ENCODE data around the gene HES1.
"Not testable (repeated sequence)": the region's sequence is repeated elsewhere in the genome, so short reads cannot be mapped to it uniquely, and the experiment has no call there.

Gene HES1

DNA sequence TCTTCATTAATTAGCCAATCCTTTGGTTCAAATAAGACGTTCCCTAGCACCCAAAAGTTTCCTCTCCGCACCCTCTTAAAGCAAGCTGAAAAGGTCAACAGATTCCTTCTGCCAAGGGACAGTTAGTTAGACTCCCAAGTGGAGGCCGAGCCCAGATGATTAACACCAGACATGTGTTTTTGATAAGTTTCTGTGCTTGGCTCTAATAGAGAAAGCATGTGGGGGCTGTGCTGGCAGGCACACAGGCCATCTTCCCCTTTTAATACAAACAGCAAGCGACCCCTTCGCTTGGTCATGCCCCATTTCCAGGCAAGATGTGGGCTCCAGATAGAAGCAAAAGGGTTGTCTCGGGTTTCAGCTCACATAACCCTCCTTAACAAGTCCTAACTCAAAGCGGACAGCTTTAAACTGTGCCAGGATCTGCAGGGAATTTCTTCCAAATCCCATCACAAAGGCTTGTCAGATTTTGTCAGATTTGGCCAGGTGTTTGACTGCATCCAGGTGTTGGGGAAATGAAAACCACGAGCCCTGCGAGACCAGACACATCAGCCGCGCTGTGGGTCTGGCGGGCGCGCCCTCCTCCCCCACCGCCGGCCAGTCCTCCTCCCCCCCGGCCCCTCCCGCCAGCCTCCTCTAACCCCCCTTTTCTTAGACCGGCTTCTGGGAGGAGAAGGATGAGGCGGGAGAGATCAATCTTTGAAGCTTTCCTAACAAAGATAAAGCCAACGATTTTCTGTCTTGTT lies 3.3 kb downstream of the HES1 start:
- peak; percentile 94 for DNase-seq (ENCODE audit: low read depth, low spot score)
- H3K27ac ChIP-seq, result peak overlapping the region; percentile 99

GRCh38 chr3:194139814-194140391 lies 4.0 kb downstream of the HES1 start:
- no peak for DNase-seq (ENCODE audit: low read depth, low spot score)
- H3K27ac ChIP-seq, result peak overlapping the region; percentile 99

- DNase-seq (ENCODE audit: low read depth, low spot score), result no peak
- H3K27ac ChIP-seq, result peak overlapping the region; percentile 99
Observed at GRCh38 chr3:194140520-194141414, 4.8 kb downstream of the HES1 start.

DNA sequence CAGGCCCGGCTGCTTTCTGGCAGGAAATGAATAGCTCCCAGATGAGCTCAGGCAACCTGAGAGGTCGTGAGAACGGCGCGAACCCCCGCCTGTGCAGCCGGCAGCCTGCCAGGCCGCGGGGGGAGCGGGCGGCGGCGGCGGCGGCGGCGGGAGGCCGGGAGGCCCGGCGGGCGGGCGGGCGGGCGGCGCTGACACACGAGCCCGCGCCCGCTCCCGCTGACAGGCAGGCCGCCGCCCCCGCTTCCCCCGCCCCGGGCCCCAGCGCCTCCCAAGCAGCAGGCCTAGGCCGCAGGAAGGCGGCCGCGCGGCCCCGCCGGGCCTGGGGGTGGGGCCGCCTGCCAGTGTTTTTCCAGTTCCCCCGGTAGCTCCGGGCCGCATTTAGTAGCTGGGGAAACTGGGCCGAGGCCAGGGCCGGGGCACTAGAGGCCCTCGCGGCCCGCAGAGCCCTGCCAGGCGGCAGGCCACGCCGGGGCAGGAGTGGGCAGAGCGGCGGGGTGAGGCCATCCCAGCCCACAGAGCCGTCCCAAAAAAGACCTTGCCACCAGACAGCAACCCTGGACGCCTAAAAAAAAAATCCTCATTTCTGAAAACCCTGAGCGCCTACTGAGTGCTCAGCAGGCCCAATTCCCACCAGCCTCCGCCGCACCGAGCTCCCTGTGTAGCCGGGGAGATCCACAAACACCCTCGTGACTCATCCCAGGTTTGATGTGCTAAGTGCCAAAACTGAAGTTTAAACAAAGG lies 5.6 kb downstream of the HES1 start:
- DNase-seq (ENCODE audit: low read depth, low spot score), result peak; percentile 91
- H3K27ac ChIP-seq, result peak overlapping the region; percentile 99

- no peak for DNase-seq (ENCODE audit: low read depth, low spot score)
- H3K27ac ChIP-seq, result peak overlapping the region; percentile 99
Observed at GRCh38 chr3:194142156-194142910, 6.4 kb downstream of the HES1 start.

DNA sequence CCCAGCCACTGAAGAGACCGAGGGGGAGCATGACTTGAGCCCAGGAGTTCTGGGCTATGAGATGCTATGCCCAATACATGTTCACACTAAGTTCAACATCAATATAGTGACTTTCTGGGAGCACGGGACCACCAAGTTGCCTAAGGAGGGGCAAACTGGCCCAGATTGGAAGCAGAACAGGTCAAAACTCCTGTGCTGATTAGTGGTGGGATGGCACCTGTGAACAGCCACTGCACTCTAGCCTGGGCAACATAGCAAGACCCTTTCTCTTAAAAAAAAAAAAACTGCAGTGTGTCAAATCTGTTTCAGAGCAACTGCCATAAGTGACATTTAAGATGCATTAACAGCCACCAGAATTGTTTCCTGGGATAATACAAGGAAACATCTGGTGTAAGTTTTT lies 9.8 kb downstream of the HES1 start:
- DNase-seq (ENCODE audit: low read depth, low spot score), result no peak
- no peak overlapping the region for H3K27ac ChIP-seq

GRCh38 chr3:194147679-194148078 lies 11.7 kb downstream of the HES1 start:
- no peak for DNase-seq (ENCODE audit: low read depth, low spot score)
- no peak overlapping the region for H3K27ac ChIP-seq

DNA sequence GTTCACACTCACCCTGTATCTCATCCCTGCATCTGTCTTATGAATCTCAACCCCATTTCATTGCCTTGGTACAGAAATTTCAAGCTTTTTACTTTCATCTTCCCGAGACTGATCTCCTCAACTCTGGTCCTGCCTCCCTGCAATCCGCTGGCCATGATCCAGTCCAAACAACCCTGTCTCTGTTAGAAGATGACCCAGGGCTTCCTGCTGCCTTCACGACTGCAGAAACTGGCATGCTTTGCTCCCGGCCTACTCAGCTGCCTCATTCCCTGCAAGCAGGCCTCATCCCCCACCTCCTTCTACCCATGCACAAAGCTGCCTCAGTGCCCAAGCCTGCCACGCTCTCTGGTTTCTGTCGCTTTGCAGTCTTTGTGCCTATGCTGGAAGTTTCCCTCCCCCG lies 12.4 kb downstream of the HES1 start:
- no peak overlapping the region for H3K27ac ChIP-seq
- DNase-seq (ENCODE audit: low read depth, low spot score), result no peak

DNA sequence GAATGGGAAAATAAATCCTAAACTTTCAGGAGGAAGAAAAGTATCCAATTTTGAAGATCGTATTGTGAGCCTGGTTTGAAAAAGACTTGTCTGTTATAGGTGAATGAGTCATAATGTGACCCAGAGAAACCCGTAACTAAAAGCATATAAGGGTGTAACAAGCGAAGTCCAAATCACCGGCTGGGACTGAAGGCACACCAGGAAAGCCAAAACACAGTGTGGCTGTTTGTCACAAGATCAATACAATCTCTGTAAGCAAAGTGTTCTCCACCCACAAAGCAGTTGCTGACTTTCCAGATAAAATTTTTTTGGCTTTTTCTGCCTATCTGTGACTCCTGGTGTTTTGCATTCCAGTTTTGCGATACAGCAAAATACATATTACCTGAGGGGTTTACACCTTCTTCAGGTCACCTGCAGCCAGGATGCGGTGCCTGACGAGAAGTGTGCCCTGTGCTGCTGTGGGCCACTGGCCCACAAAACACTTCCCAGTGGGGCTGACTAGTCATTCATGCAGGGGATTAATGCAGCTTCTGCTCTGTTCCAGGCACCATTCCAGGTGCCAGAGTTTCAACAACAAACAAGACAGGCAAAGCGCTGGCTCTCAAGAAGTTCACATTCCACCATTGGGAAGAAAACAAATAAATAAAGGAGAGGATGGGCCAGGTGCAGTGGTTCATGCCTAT lies 14.4 kb downstream of the HES1 start:
- H3K27ac ChIP-seq, result peak overlapping the region; percentile 4
- no peak for DNase-seq (ENCODE audit: low read depth, low spot score)

DNA sequence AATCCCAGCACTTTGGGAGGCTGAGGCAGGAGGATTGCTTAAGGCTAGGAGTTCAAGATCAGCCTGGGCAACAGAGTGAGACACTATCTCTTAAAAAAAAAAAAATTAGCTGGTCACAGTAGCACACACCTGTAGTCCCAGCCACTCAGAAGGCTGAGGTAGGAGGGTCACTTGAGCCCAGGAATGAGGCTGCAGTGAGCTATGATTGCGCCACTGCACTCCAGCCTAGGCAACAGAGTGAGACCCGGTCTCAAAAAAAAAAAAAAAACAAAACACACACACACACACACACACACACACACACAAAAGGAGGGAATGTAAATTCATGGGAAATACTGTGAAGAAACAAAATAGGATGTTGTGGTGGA lies 15.0 kb downstream of the HES1 start:
- not testable (repeated sequence) for DNase-seq (ENCODE audit: low read depth, low spot score)

GRCh38 chr3:194154346-194154745 lies 18.4 kb downstream of the HES1 start:
- no peak for DNase-seq (ENCODE audit: low read depth, low spot score)
- H3K27ac ChIP-seq, result no peak overlapping the region

More for the DNA sequence above, 15.0 kb downstream of the HES1 start:
- not testable (repeated sequence) for H3K27ac ChIP-seq

DNA sequence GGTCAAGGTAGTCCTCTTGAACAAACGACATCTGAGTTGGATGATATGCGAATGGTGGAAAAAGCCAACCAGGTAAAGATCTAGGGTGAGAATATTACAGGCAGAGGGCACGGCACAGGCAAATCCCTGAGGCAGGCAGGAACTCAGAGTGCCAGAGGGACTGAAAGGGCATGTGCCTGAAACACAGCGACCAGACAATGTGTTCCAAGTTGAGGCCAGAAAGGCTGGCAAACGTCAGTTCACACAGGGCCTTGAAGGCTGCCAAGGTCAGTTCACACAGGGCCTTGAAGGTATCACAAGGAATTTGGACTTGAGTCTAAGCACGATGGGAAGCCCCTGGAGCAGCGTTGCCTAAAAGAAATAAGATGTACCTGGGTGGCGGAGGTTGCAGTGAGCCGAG lies 20.1 kb downstream of the HES1 start:
- H3K27ac ChIP-seq, result no peak overlapping the region
- DNase-seq (ENCODE audit: low read depth, low spot score), result no peak

- peak overlapping the region; percentile 56 for H3K27ac ChIP-seq
- DNase-seq (ENCODE audit: low read depth, low spot score), result no peak
Observed at GRCh38 chr3:194158942-194159439, 23.0 kb downstream of the HES1 start.

- DNase-seq (ENCODE audit: low read depth, low spot score), result no peak
- H3K27ac ChIP-seq, result peak overlapping the region; percentile 56
Observed at GRCh38 chr3:194160158-194160557, 24.2 kb downstream of the HES1 start.

DNA sequence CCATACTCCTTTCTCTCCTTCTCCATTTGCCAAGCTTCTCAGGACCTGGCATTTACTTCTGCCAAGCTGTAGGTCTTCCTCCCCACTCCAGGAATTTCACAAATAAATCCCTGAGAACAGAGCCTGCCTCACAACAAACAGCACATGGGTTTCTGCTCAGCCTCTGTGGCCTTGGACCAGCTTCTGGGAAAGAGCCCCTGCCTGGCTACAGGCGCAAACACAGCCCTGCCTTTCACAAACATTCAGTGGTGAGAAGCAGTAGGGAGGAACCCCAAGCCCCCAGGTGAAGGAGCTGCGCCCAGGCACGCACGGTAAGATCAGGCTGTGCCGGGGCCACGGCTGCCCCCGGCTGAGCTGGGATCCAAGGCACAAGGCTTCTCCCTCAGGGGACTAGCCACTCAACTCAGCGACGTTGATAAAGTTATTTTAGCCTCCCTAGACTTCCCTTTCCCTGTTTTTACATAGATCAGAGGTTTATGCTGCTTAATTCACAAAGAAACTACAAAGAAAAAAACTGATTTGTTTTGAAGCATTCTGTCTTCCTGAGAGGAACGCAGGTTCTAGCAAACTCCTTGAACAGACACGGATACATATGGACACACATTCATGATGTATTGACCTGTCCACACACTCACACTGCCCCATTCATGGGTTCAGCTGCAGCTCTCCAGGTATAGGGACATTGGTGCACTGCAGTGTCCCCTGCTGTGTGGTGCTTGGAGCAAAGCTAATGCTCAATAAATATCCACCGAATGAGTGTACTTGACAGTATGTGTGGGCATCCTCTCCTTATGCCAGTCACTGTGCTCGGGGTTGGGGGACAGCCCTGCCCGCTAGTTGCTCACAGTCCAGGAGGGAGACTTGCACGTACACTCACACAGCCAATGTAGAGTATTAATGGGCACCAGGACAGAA lies 25.4 kb downstream of the HES1 start:
- no peak for DNase-seq (ENCODE audit: low read depth, low spot score)
- H3K27ac ChIP-seq, result no peak overlapping the region

DNA sequence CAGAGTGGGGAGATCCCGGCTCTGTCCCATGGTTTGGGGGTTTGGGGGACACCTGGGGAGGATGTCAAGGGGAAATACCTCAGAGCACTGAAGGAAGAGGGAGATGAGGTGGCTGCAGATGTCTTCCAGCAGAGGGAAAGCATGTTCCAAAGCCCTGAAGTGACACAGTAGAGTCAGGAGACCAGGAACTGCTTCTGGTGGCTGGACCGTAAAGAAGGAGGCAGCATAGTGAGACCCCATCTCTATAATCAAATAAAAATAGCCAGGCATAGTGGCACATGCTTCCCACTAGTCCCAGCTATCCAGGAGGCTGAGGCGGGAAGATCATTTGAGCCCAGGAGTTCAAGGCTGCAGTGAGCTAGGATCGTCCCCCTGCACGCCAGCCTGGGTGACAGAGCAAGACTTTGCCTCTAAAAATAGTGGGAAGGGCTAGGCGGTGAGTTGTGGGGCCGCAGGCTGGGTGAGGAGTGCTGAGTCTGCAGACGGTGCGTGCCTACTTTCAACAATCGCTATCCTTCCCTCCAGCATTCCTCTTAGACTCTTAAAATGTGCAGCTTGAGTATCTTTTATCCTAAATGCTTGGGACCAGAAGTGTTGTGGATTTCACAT lies 26.2 kb downstream of the HES1 start:
- DNase-seq (ENCODE audit: low read depth, low spot score), result no peak
- H3K27ac ChIP-seq, result no peak overlapping the region

DNA sequence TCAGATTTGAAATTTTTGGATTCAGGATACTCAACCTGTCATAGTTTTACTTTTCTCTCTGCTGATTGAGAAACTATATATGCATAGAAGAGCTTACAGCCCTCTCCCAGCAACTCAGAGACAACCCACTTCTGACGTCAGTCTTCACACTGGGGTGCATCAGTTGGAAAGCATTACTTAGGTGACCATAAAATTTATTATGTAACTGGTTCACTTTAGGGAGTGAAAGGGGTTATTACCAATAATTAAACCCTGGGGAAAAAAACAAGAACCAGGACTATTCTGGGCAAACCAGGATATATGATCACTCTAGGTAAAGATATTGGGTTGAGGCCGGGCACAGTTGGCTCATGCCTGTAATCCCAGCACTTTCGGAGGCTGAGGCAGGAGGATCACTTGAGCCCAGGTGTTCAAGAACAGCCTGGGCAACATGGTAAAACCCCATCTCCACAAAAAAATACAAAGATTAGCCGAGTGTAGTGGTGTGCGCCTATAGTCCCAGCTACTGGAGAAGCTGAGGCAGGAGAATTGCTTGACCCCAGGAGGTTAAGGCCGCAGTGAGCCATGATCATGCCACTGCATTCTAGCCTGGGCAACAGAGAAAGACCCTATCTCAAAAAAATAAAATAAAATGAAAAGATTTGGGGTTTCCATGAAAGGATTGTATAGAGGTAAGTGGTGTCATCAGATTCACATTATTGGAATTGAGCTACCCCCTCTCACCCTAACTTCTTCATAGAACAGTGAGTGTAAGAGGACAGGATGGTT lies 27.1 kb downstream of the HES1 start:
- H3K27ac ChIP-seq, result no peak overlapping the region
- DNase-seq (ENCODE audit: low read depth, low spot score), result no peak

Data from epithelial cell of prostate (primary cell).